Amygdala (tissue), 56 donors: ENCODE results near the gene TRIP13.

Experiments
- DNase-seq, 56 donors: peaks; one replicate each; lab custom pipeline; 2025; lab: John Stamatoyannopoulos, UW

Gene TRIP13

GRCh38 chr5:948472-949274 is 56.0 kb downstream of the TRIP13 start:
- DNase-seq = no peak

GRCh38 chr5:949275-949543 is 56.5 kb downstream of the TRIP13 start:
- DNase-seq = no peak

GRCh38 chr5:949815-950560 is 57.3 kb downstream of the TRIP13 start:
- DNase-seq = no peak

- no peak for DNase-seq
Measured at GRCh38 chr5:951940-952596, 59.4 kb downstream of the TRIP13 start.

- DNase-seq = no peak
Measured at GRCh38 chr5:952597-953271, 60.0 kb downstream of the TRIP13 start.

GRCh38 chr5:953535-954449 is 61.1 kb downstream of the TRIP13 start:
- no peak for DNase-seq

GRCh38 chr5:955886-956761 is 63.4 kb downstream of the TRIP13 start:
- DNase-seq = no peak

GRCh38 chr5:956941-957747 is 64.5 kb downstream of the TRIP13 start:
- no peak for DNase-seq

GRCh38 chr5:957748-958485 is 65.2 kb downstream of the TRIP13 start:
- no peak for DNase-seq

- DNase-seq = no peak
Measured at GRCh38 chr5:958701-959571, 66.3 kb downstream of the TRIP13 start.

- DNase-seq = no peak
Measured at GRCh38 chr5:959581-960531, 67.2 kb downstream of the TRIP13 start.

GRCh38 chr5:960551-960950 is 67.9 kb downstream of the TRIP13 start:
- no peak for DNase-seq

- no peak for DNase-seq
Measured at GRCh38 chr5:961002-961710, 68.5 kb downstream of the TRIP13 start.

GRCh38 chr5:961711-962240 is 69.1 kb downstream of the TRIP13 start:
- no peak for DNase-seq
